HT-29 (cell line): ENCODE measurements around the gene ABI3BP. TPM values are rescaled to one million over a fixed set of nuclear protein-coding genes. Genes with fewer than 3 reads are reported as not detected.

Experiments used
- DNase-seq: peaks from one replicate; pipeline ENCODE4 v3.0.0-alpha.2; 2015; ENCODE audit warnings: low spot score
- total RNA-seq: library from RNA; depleted of rRNA; stranded (reverse); fragments of >200 nt; shearing (Covaris generic); gene quantifications from 2 replicates; pipeline ENCODE4 v1.2.3, GENCODE V29; 2014

The ABI3BP gene
- total RNA-seq, 1 experiment from 2014 or later = not detected

DNA sequence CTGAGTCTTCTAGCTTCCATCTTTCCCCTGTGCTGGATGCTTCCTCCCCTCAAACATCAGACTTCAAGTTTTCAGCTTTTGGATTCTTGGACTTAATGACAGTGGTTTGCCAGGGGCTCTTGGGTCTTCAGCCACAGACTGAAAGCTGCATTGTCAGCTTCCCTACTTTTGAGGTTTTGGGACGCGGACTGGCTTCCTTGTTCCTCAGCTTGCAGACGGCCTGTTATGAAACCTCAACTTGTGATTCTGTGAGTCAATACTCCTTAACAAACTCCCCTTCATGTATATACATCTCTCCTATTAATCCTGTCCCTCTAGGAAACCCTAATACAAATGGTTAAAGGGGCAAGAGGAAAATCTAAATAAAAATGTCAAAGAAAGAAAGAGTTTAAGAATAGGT, 100.1 kb downstream of the ABI3BP start:
- DNase-seq = no peak

DNA sequence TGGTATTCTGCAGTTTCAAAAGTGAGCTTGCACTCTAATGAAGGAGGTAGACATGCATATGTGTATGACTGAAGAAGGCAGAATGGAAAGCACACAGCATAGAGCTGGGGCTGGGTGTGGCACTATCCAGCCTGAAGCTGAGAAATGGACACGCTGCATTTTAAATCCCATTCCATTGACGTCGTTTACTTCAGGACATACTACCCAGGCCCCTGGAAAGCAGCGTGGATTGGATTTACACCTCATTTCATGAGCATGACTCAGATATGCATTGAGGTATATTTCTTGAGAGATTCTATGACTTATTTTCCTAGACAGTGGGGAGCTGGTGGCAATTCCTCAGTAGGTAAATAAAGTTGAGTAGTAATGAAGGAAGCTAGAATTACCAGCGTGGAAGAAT, 101.4 kb downstream of the ABI3BP start:
- DNase-seq = no peak

DNA sequence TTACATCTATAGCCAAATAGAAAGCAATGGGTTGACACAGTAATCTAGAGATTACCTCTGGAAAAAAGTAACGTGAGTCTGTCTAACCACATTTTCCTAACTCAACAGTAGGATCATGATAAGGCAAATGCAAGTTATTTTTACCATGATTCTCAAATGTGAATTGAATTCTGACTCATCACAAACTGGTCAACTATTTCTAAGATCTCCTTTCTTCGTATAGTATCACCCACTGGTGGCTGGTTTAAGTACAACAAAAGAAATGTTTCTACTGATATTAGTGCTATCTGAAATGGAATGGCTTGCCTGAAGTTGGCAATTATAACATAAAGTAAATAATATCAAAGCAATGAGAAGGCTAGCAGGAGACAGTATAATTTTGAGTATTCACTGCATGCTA, 102.2 kb downstream of the ABI3BP start:
- DNase-seq = peak; percentile 19

DNA sequence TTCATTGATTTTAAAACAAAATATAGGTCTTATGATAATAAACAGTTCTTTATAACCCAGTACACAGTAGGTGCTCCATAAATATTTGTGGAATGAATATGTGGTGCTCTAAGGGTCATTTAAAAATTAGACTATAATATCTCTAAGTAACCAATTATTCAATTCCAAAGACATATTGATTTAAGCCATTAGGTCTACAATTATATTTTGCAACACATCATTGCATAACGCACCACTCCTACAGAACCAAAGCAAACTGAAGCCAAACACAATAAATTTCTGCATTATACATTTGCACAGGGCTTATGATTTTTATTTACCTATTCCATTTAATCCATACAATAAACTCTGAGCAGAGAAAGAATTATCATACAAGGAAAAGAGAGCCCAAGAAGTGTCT, 104.3 kb downstream of the ABI3BP start:
- DNase-seq = no peak

DNA sequence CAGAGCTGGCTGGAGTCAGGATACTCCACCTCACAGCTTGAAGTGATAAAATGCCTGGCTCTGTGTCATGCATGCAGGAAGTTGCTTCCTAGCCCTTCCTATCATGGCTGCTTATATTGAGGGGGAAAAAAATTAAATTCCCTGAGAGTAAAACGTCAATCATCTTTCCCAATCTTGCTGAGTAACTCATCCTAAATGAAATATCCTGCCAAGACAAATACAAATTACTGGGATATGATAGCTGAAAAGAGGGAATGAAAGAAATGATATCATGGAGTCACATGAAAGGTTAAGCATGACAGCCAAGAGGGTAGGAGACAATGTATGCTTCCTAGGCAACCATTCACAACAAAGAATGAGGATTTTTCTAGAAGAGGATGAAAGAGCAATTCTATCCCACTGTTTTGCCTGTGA, 110.6 kb downstream of the ABI3BP start:
- no peak for DNase-seq

DNA sequence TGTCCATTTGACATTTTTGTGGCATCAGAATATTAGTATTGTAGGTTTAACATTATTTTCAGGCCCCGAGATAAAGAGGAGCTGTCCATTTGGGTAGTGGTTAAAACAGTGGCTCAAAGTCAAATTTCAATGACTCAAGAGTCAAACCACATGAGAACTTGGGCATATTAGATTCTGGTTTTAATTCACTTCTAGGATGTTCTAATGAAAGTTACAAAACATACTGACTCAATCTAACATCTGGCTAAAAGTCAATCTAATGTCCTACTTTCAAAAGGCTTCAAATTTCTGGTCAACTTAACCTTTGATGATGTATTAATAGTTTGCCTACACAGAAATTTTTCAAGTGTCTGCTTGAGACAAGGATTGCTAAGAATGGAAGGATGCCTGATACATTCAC, 112.4 kb downstream of the ABI3BP start:
- no peak for DNase-seq

DNA sequence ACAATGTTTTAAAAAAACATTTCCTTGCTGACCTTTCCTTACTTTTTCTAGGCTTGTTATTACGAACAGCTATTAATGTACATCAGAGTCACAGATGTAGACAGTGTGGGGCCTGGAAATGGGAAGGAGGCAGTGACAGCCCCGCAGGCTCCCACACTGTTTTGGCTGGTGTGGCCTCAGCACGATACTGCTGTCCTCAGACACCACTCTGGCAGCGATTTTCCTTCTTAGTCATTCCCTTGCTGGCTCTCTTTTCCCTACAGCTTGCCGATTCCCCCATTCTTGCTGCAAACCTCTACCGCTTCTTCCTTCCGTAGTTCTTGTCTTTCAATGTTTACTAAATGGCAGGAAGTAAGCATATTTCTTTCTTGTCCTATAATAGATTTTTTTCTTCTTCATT, 113.1 kb downstream of the ABI3BP start:
- DNase-seq = no peak

DNA sequence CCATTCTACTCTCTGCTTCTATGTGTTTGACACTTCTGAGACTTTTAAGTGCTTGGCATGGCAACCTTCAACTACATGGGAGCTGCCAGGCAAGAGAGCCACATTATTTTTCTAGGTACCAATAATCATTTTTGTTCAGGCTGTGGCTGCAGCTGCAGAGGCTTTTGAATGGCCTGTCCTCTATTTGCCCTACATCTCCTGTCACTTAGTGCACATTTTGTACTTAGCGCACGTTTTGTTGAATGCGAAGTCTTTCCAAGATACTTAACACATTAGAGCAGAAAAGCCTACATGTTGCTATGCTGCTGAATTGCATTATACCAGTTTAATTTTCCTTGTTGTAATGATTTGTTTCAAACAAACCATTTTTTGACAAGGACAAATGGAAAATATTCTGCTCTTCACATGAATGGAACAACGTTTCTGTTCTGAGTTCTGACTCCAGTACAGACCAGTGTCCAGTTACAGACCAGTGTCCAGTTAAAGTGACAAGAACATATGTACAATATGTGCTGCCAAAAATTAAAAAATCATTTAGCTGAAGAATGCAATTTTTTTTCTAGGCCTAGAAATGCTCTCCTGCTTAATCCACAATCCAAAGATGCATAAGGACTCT, 113.9 kb downstream of the ABI3BP start:
- DNase-seq = no peak

DNA sequence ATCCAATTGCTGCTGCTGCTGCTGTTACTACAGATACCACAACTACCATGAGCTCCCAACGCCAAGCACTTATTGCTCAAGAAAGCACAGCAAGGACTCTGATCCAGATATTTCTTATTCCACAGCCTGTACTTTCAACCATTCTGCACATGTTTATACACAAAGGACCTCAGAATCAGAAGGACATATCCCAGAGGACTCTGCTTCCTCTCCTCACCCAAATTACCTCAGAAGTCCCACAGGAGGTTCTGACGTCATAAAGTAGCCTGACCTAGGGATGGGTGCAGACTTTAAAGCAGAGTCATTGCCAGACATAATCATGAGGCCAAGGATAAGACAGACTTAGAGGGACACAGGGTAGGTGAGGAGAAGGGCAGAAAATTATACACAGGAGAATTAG, 115.9 kb downstream of the ABI3BP start:
- no peak for DNase-seq

DNA sequence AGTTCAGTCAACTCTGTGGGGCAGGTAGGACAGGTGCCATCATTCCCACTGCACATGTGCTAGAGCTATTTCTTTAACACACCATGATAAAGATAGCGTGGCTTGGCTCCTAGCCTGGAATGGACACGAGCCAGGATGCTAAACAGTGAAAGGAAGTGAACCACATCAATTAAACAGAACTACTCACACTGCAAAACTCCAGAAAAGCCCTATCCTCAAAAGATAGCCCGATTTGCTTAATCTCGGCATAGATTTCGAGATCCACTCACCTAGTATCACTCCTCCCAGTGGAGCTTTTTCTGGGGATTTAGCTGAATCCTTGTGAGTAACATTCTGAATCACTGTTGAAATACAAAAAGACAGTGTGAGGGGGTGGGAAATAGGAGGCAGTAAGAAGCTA, 118.0 kb downstream of the ABI3BP start:
- peak; percentile 18 for DNase-seq

DNA sequence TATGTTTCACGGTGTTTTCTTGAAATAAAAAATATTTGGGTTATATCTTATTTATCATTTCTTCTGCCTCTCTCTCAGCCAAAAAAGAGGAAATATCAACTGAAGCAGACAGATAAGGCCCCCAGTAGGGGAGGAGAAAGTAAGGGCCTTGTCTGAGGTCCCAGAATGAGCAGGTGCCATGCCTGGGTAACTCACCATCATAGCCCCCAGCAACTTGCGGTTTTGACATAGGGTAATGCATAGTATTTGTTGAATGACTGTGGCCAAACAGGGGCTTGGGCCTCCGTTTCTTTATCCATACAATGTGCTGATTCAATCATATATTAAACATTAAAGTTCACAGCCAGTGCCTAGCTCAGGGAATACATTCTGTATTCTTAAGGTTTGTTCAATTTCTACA, 119.6 kb downstream of the ABI3BP start:
- no peak for DNase-seq

DNA sequence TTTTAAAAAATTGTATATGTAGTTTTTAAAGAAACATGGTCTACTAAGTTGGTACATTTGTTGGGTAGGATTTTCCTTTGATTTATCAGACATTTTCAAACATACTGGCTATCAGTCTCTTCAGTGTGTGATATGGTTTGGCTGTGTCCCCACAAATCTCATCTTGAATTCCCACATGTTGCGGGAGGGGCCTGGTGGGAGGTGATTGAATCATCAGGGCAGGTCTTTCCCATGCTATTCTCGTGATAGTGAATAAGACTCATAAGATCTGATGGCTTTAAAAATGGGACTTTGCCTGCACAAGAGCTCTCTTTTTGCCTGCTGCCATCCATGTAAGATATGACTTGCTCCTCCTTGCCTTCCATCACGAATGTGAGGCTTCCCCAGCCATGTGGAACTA, 121.9 kb downstream of the ABI3BP start:
- no peak for DNase-seq

DNA sequence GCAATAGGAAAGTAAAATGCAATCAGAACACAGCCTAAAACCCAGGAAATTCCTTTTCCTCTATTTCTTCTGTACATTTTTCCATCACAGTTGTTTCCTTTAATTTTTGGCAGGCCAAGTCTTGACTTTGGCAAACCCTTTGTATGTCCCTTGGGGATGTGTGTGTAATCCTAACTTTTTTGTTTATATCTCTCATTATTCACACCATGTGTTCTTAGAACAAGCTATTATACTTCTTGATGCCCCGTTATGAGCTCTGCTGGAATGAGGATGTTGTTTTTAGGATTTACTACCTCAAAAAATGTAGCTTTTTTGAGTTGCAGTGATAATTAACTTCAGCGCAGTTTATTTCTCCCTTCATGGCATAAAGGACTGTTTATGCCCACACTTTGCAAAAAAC, 123.4 kb downstream of the ABI3BP start:
- no peak for DNase-seq

DNA sequence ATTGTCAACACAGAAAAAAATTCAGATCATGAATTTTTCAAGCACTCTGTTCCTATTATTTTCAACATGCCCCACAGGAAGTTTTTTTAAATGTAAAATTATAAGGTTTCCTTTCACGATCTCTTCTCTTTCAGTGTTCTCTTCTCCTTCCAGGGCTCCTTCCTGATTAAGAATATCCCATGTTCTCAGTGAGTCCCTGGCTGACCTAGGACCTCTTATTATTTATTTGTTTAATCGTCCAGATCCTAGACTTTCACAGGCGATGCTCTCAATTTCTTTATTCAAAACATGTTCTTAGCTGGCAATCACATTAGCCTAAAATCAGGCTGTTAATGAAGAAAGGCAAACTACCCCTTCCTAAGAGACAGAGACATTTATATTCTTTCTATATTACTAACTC, 124.3 kb downstream of the ABI3BP start:
- DNase-seq = no peak

DNA sequence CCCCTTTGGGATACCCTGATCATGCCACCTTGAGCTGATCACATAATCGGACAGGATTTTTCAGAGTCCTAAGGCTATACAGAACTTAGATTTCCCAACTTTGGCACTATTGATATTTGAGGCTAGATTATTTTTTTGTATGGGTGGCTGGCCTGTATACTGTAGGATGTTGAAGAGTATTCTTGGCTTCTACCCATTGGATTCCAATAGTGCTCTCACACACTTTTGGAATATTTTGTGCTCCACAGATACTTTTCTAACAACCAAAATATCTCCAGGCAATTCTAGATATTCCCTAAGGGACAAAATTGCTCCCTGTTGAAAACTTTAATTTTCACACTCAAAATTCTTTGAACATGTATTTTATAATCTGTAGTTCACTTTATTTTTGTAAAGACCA, 125.1 kb downstream of the ABI3BP start:
- no peak for DNase-seq

DNA sequence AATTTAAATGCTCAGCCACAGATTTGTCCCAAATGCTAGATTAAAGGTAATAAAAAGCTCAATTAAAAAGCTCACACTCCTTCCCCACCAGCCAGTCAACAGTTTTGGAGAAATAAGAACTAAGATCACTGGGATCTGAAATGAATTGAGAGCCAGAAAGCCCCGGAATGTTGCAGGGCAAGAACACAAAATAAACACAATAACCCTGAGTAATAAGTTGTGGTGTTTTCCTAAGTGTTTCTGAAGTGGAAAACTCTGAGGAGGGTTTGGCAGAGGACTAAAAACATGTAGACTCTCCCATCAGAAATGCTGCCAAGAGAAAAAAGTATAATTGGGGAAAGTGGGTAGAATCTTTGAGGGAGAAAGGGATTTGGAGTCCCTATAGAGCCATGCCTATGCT, 127.8 kb downstream of the ABI3BP start:
- no peak for DNase-seq

DNA sequence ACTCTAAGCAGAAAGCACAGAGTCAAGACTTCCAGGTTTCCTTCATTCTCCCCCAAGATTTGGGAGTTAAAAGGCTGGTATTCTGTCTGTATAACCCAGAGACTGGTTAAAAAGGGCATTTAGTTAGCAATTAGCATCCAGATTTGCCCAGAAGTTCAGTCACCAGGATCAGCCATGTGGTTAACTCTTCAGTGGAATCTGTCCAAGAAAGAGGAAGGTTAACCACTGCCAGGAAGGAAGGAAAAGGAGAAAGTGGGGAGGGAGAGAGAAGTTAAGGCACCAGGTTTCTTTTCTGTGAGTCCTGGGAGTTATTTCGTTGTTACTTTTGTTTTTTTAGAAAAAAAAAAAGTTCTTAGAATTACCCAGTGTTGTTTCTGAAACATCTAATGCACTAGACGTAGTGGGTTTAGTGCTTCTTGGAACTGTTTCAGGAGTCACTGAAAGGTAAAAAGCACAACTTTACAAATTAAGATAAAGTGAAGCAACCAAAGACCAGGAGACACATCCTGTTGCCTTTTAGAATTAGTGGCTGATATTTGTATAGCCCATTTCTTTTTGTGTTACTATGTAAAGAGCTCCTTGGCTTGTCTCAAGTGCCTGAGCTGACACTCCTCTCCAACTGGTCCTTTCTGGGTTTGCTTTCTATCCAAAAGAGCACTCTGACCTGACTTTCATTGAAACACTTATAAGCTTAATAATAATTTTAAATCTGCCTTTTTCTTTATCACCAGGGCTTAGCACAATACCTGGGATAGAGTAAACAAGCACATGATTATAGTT, 128.6 kb downstream of the ABI3BP start:
- DNase-seq = no peak

DNA sequence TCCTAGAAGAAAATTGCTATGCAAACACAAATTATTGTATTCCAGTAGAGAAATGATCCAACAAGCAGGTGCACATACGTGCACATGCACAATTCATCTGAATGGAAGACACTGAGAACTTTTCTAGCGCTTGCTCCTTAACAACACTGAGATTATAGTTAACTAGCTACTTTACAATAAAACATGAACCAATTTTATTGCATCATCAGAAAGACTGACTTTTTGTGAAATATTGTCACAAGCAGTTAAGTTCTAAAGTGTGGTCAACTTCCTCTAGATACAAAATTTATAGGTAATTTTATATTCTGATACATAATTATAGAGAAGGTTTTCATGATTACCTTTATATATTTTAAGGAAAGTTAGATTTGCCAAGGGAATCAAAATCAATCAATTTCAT, 135.4 kb downstream of the ABI3BP start:
- DNase-seq = no peak

DNA sequence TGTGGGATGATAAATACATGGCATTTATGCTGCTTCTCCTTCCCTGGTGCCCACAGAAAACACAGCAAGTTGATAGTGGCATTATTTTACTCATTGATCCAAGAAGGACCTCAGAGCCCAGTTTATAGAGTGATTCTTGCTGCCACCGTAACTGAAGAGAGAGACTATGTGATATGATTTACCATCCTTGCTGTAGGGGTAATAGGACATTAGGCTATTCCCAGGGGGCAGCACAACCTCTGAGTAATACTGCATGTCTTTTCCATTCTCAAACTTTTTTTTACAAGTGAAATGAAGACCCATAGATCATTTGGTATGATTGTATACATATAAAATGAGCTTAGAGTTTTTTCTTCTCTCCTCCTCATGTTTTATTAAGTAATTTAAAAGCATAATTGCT, 136.4 kb downstream of the ABI3BP start:
- DNase-seq = no peak

DNA sequence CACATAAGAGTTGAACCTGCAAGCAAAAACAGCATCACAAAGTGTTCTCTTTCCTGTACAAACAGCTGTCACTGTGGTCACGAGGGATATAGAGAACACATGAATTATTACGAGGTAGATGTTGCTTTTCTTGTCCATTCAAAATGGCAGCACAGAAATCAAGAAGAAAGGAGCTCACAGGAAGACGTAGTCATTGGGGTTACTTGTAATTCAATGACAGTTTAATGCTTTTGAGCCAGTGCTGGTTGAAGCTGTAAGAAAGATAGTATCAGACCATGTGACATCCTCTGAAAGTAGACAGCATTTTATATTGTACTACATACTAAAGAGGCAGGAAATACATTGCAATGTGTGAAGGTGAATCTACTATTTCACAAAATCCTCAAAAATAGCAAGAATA, 140.4 kb downstream of the ABI3BP start:
- no peak for DNase-seq

DNA sequence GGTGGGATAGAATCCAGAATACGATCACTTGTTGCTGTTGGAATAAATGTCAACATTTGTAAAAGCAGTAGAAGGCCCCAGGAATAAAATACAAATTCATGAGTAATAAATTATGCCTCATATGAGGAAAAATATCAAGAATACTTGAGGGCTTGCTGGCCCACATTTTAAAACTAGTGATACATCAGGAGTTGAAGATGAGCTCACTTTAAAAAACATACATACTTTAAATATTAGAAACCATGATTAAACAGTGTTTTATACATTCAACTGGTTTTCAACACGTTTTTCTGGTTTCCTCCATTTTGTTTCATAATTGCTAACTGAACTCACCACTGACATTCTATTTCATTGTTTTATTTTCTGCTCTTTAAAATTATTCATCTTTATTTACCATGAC, 142.5 kb downstream of the ABI3BP start:
- DNase-seq = no peak

DNA sequence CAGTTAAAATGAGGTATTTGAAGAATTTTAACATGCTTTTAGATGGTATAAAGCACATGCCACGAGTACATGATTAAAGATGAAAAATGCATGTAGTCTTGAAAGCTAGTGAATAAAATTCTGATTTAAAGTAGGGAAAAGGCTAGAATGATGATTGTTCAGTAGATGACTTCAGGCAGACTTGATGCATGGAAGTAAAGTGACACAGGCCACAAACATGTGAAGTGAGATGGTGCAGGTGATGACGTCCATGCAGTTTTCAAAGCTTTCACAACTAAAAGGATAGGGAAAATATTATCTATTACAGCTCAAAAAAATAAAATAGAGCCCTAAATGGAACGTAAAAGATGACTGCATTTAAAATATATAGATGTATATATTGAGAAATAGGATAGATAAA, 143.1 kb downstream of the ABI3BP start:
- DNase-seq = no peak

DNA sequence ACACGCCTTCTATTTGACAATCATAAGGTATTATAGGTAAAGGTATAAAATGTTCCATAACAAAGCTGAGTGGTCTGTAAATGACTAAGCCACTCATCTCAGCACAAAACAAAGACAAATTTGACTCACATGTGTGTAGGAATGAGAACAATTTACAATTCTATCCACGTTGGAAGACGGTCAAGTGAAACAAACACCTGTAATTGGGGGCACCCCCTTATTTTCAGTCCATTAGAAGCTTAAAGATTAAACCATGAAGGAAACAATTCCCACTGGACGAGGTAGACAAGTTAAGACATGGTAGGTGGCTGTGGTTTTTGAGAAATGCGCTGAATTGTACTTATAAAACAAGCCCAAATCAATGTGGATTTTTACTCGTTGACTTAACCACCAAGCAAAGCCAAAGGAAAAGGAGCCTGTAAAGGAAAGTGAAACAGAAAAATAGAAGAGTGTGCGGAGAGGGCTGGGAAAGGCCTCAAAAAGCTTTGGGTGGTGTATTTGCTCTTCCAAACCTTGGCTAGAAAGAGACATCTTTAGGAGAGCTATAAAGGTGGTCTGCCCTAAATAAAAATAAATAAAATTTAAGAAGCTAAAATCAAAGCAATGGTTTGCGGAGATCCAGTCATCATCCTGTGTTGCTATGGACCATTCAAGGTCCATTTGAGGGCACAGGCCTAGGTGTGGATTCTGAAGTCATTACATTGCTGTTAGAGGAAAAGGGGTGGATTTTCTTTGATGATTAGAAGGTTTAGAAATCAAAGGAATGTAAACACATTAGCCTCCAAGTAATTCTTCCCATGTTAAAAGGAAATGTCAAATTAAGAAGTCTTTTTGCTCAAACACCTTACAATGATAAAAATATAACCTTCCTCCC, 148.9 kb downstream of the ABI3BP start:
- DNase-seq = no peak
